ENCODE results near the gene ZNF678.
"Not testable (repeated sequence)": the region's sequence is repeated elsewhere in the genome, so short reads cannot be mapped to it uniquely, and the experiment has no call there.

ZNF678 gene

DNA sequence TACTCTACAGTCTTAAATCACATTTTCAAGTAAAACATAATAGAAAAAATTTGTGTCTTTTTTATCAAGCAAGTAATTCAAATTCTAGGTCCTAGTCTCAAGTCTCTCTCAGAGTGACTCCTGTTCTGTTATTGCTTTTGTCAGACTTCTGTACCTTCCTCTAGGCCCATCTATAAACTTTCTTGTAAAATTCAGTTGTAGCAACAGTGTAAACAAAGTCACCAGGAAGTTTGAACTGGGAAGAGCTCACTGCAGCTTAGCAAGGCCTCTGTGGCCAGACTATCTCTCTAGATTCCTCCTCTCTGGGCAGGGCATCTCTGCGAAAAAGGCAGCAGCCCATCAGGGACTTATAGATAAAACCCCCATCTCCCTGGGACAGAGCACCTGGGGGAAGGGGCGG lies 13.5 kb upstream of the ZNF678 start:
- DNase-seq (ENCODE audit: extremely low read depth in 1 of 2, low read depth in 1 of 2): no peak

DNA sequence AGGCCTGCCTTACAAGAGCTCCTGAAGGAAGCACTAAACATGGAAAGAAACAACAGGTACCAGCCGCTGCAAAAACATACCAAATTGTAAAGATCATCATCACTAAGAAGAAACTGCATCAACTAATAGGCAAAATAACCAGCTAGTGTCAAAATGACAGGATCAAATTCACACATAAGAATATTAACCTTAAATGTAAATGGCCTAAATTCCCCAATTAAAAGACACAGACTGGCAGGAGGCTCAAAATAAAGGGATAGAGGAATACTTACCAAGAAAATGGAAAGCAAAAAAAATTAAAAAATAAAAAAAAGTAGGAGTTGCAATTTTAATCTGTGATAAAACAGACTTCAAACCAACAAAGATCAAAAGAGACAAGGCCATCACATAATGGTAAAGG lies 11.5 kb upstream of the ZNF678 start:
- not testable (repeated sequence) for DNase-seq (ENCODE audit: extremely low read depth in 1 of 2, low read depth in 1 of 2)

DNA sequence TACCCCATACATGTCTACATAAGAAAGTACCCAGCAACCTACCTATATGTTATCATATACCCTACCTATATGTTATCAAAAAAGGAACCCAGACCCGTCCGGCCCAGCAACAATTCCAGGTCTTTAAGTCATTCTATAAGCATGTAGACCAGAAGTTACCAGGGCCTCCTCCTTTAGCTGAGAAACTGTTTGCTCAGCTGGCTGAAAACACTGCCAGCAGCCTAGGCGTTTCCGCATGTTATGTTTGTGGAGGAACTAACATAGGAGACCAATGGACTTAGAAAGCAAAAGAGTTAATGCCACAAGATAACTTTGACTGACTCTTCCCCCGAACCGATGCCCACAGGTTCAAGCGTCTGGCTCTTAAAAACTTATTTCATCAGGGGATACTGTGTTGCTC lies 7.1 kb upstream of the ZNF678 start:
- DNase-seq (ENCODE audit: extremely low read depth in 1 of 2, low read depth in 1 of 2): no peak

DNA sequence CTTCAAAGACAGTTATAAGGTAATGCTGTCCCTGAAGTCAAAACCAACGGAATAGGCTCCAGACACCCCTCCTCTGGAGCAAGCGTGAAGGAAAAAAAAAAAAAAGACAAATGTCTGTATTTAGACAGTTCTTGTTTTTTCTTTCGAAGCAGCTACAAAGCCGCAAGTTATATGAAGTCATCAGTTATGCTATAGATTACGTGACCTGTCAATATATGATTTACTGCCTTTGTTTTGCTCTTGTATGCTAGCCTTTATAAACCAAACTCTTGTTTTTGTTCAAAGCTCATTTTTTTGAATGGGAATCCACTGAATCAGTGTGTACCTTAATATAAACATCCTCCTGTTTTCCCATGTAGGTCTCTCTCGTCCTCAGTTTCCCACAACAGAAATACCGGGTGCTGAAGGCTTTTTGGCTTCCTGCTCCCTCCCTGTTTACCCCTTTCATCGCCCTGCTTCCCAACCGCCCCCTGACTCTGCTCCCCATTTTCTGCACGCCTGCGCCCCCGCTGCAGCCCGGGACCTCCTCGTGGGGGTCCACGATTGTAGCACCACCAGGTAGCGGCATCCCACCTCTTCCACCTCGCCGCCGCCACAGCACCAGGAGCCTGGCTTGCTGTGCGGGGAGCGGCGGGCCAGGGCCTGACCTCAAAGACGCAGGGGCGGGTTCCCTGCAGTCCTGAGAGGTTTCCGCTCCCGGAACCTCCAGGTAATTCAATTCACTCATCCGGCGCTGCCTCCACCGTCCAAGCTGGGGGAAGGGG lies 5.2 kb upstream of the ZNF678 start:
- DNase-seq (ENCODE audit: extremely low read depth in 1 of 2, low read depth in 1 of 2): no peak

DNA sequence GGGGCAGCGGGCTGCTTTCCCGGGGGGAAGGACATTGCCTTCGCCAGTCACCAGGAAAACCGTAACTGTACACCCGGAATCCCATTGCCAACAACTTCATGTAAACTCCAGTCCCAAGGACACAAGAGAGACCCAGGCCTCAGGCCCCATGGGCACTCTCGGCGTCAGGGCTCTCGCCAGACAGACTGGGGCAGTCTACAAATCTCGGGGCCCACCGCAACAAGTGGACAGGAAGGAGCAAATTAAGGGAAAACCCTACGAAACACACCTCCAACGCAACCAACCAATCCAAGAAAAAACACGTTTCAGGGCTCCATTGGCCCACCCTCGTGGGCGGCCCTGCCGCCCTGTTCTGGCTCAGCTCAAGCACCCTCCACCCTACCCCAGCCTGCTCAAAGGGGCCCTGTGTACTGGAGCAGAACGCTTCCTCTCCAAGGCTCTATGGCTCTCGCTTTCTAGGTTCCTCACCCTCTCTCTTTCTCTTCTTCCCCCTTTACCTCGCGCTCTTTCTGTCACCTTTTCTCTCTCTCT lies 4.6 kb upstream of the ZNF678 start:
- no peak for DNase-seq (ENCODE audit: extremely low read depth in 1 of 2, low read depth in 1 of 2)

DNA sequence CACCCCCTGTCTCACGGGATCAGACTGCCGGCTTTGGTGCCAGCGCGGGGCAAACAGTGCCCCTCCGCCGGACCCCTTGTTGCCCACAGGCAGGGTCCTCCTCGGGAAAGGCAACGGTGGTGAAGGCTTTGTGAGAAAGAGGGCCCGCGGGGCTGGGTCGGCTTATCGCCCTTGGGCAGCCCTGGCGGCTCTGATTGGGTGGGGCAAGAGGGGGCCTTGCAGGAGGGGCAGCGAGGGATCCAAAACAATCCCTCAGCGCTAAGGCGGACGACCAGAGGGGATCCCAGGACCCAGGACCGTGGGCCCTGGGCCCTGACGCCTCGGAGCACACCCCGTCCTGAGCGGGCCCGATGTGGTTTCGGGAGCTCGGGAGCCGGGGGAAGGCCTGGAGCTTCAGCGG lies 3.9 kb upstream of the ZNF678 start:
- no peak for DNase-seq (ENCODE audit: extremely low read depth in 1 of 2, low read depth in 1 of 2)

DNA sequence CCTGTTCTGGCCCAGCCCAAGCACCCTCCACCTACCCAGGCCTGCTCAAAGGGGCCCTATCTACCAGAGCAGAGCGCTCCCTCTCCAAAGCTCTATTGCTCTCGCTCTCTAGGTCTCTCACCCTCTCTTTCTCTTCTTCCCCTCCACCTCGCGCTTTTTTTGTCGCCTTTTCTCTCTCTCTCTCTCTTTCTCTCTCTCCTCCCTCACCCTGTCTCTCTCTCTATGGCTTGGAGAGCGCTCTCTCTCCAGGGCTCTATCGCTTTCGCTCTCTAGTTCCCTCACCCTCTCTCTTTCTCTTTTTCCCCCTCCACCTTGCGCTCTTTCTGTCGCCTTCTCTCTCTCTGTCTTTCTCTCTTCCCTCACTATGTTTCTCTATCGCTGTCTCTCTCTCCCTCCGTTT lies 3.4 kb upstream of the ZNF678 start:
- DNase-seq (ENCODE audit: extremely low read depth in 1 of 2, low read depth in 1 of 2): no peak

DNA sequence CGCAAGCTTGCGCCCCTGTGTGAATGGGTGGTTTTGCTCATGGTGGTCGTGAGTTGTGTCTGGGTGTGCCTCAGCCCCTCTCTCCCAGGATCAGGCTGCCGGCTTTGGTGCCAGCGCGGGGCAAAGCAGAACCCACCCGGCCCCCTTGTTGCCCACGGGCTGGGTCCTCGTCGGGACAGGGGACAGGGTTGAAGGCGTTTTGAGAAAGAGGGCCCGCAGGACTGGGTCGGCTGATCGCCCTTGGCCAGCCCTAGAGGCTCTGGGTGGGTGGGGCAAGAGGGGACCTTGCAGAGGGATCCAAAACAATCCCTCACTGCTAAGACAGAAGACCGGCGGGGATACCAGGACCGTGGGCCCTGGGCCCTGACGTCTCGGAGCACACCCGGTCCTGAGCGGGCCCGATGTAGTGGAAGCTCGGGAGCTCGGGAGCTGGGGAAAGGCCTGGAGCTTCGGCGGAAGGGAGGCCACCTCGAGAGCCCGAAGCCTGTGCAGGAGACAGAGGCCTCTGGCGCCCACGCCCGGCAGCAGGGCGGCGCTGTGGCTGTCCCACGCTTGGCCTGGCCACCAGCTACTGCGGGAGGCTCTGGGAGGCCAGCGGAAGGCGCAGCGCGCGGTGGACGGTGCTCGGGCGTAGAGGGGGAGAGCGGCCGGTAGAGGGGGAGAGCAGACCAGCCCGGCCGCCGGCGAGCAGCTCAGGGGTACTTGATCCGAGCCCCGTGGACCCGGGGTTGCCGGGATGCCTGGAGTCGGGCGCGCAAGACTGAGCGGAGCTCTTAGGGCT lies 2.8 kb upstream of the ZNF678 start:
- no peak for DNase-seq (ENCODE audit: extremely low read depth in 1 of 2, low read depth in 1 of 2)

DNA sequence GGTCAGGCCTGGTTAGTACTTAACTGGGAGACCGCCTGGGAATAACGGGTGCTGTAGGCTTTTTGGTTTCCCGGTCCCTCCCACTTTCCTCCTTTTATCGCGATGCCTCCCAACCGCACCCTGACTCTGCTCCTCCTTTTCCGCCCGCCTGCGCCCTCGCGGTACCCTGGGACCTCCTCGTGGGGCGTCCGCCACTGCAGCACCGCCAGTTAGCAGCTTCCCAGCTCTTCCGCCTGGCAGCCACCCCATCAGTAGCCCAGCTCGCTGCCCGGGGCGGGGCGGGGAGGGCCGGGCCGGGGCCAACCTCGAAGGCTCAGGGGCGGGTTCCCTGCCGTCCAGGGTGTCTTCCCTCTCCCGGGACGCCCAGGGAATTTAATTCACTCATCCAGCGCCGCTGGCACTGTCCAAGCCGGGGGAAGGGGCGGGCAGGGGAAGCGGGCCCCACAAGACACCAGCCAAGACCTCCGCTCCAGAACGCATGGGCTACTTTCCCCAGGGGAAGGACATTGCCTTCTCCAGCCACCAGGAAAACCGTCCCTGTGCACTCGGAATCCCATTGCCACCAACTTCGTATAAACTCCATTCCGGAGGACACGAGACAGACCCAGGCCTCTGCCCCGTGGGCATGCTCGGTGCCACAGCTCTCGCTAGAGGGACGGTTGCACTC lies 2.0 kb upstream of the ZNF678 start:
- DNase-seq (ENCODE audit: extremely low read depth in 1 of 2, low read depth in 1 of 2): no peak

DNA sequence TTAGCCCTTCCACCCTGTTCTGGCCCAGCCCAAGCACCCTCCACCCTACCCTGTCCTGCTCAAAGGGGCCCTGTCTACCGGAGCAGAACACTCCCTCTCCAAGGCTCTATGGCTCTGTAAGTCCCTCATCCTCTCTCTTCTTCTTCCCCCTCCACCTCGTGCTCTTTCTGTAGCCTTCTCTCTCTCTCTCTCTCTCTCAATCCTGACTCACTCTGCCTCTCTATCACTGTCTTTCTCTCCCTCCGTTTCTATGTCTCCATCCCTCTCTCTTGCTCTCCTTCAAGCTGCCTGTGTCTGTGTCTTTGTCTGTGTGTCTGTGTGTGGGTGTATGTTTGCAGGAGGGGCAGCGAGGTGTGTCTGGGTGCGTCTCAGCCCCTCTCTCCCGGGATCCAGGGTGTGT lies 1.3 kb upstream of the ZNF678 start:
- no peak for DNase-seq (ENCODE audit: extremely low read depth in 1 of 2, low read depth in 1 of 2)

DNA sequence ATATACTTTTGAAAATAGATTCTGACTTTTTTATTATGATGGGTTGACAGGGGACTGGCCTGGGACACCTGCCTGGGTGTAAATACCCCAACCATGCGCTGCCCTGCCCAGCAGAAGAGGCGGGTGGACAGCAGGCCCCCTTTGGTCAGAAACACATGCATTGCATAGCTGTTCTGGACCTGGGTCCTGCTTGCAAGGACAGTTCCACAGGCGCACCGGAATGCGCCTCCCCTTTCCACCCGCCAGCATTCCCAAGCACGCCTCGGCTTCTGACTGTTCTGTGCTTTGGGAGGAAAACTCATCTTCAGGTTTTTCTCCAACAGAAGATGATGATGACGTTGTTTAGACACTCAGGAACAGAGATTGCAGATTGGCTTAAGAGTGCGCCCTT lies 428 bp upstream of the ZNF678 start:
- DNase-seq (ENCODE audit: extremely low read depth in 1 of 2, low read depth in 1 of 2): no peak

DNA sequence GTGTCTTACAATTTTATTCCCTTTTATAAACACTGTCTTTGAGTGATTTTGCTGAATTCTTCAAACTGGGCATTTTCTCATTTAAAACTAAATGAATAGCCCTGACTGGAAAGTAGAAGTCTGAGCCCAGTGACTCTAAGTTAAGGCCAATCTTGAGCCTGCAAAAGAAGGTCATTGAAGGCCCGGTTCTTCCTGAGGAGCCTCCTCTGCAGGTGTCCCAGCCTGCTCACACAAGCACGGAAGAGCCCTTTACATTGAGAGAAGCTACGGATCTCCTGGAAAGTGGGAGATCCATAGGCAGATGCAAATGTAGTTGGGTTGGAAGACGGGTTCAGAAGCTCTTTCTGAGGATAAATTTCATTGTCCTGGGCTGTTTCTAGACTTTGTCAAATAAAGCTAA lies 3.9 kb downstream of the ZNF678 start:
- DNase-seq (ENCODE audit: extremely low read depth in 1 of 2, low read depth in 1 of 2): no peak

DNA sequence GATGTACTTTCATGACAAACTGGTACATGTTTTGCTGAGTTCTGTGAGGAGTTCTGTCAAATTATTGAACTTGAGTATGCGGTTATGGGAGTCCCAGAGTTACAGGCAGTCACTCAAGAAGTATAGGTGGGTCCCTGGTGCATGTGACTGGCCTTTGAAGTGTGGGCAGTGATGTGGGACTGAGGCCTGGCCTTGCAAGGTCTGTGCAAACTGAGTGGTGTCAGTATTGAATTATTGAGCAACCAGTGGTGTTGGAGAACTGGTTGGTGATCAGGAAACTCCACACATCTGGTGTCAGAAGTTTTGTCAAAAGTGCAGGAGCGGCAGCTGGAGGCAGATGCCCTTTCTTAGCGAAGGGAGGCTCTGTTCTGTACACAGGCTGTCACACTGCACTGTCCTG lies 5.2 kb downstream of the ZNF678 start:
- DNase-seq (ENCODE audit: extremely low read depth in 1 of 2, low read depth in 1 of 2): no peak

DNA sequence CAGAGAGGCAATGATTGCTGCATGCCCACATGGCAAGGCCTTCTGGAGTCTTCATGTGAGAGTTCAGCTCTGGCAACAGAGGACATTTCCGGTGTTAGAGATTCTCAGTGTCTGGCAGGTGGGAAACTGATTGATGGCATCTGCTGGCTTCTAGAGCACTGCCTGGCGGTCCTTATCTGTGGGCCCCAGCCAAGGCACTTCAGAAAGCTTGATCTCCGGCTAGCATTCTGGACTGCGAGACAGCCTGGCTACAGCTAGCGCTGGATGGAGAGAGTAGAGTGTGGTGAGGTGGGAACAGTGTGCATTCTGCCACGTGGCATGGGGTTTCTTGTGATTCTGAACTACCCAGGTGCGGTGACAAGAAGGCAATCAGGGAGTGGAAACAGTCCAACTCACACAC lies 9.4 kb downstream of the ZNF678 start:
- no peak for DNase-seq (ENCODE audit: extremely low read depth in 1 of 2, low read depth in 1 of 2)

DNA sequence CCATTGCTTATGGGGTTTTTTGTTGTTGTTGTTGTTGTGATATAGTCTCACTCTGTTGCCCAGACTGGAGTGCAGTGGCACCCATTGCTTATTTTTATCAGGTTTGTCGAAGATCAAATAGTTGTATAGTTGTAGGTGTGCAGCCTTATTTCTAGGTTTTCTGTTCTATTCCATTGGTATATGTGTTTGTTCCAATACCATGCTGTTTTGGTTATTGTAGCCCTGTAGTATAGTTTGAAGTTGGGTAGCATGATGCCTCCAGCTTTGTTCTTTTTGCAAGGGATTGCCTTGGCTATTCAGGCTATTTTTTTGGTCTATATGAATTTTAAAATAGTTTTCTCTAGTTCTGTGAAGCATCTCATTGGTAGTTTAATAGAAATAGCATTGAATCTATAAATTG lies 11.6 kb downstream of the ZNF678 start:
- no peak for DNase-seq (ENCODE audit: extremely low read depth in 1 of 2, low read depth in 1 of 2)

DNA sequence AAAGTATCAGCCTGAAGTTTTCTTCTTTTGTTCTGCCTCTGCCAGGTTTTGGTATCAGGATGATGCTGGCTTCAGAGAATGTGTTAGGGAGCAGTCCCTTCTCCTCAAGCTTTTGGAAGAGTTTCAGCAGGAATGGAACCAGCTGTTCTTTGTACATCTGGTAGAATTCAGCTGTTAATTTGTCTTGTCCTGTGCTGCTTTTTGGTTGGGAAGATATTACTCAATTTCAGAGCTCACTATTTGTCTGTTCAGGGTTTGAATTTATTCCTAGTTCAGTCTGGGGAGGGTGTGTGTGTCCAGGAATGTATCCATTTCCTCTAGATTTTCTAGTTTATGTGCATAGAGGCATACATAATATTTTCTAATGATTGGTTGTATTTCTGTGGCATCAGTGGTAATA lies 12.8 kb downstream of the ZNF678 start:
- DNase-seq (ENCODE audit: extremely low read depth in 1 of 2, low read depth in 1 of 2): no peak

DNA sequence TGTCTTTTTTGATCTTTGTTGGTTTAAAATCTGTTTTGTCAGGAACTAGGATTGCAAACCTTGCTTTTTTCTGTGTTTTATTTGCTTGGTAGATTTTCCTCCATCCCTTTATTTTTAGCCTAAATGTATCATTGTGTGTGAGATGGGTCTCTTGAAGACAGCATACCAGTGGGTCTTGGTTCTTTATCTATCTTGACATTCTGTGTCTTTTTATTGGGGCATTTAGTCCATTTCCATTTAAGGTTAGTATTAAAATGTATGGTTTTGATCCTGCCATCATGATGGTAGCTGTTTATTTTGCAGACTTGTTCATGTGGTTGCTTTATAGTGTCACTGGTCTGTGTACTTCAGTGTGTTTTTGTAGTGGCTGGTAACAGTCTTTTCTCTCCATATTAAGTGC lies 14.1 kb downstream of the ZNF678 start:
- DNase-seq (ENCODE audit: extremely low read depth in 1 of 2, low read depth in 1 of 2): no peak

DNA sequence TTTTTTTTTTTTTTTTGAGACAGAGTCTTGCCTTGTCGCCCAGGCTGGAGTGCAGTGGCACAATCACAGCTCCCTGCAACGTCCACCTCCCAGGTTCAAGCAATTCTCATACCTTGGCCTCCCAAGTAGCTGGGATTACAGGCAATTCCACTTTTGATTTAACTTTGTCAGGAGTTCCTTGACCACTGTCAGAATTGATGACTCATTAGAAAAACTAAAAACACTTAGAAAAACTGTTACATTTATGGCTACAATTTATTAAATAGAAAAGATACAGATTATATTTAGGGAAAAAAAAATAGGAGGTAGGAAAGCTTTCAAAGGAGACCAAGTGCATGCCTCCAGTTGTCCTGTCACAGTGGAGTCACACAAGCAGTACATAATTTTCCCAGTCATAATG lies 20.0 kb downstream of the ZNF678 start:
- no peak for DNase-seq (ENCODE audit: extremely low read depth in 1 of 2, low read depth in 1 of 2)

DNA sequence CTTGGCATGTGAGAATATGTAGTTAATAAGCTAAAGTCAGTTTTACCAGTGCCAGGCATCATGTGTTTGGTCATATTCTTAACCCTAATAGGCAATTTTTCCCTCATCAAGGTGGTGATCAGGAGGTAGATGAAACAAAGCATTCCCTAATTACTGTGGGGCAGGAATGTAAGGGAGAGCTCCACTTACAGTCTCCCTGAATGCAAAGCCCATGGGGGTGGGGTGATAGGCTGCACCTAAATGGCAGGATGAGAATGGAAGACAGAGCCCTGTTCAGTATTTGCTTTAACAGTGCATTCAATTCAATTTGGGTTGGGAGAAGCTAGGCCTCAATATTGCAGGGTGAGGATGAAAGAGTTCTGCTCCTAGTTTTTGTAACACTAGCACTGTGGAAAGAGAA lies 23.4 kb downstream of the ZNF678 start:
- no peak for DNase-seq (ENCODE audit: extremely low read depth in 1 of 2, low read depth in 1 of 2)

DNA sequence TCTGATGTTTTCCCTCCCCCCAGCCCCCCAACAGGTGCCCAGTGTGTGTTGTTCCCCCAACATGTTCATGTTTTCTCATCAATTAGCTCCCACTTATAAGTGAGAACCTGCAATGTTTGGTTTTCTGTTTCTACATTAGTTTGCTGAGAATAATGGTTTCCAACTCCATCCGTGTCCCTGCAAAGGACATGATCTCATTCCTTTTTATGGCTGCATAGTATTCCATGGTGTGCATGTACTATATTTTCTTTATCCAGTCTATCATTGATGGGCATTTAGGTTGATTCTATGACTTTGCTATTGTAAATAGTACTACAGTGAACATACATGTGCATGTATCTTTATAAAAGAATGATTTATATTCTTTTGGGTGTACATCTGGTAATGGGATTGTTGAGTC lies 24.6 kb downstream of the ZNF678 start:
- no peak for DNase-seq (ENCODE audit: extremely low read depth in 1 of 2, low read depth in 1 of 2)

DNA sequence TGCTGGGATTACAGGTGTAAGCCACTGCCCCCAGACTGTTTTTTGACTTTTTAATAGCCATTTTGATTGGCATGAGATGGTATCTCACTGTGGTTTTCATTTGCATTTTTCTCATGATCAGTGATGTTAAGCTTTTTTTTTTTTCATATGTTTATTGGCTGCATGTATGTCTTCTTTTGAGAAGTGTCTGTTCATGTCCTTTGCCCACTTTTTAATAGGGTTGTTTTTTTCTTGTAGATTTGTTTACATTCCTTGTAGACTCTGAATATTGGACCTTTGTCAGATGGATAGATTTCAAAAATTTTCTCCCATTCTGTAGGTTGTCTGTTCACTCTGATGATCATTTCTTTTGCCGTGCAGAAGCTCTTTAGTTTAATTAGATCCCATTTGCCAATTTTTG lies 25.4 kb downstream of the ZNF678 start:
- DNase-seq (ENCODE audit: extremely low read depth in 1 of 2, low read depth in 1 of 2): not testable (repeated sequence)

DNA sequence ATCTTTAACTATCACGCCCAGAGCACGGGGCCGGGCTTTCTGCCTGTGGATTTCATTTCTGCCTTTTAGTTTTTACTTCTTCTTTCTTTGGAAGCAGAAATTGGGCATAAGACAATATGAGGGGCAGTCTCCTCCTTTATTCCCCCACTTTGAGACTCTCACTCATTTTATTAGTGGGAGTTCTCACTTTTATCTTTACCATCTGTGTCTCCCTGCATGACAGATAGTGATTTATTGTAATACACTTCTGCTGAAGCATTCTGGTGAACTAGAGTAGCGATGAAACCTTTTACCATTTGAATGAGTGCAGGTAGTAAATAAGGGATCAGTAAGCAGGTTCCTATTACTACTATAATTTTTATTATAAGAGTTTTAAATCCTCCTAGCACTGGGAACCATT lies 26.4 kb downstream of the ZNF678 start:
- not testable (repeated sequence) for DNase-seq (ENCODE audit: extremely low read depth in 1 of 2, low read depth in 1 of 2)
